HG02885 (cell line): ENCODE measurements around the gene DNAJC6.

ENCODE experiments used
- ATAC-seq: cut with Tn5 transposase; IDR thresholded peaks from one replicate; pipeline ENCODE4 v1.9.1; 2021; ENCODE audit warnings: mild to moderate bottlenecking; ENCODE audit not compliant: unreplicated experiment, poor library complexity

The DNAJC6 gene

DNA sequence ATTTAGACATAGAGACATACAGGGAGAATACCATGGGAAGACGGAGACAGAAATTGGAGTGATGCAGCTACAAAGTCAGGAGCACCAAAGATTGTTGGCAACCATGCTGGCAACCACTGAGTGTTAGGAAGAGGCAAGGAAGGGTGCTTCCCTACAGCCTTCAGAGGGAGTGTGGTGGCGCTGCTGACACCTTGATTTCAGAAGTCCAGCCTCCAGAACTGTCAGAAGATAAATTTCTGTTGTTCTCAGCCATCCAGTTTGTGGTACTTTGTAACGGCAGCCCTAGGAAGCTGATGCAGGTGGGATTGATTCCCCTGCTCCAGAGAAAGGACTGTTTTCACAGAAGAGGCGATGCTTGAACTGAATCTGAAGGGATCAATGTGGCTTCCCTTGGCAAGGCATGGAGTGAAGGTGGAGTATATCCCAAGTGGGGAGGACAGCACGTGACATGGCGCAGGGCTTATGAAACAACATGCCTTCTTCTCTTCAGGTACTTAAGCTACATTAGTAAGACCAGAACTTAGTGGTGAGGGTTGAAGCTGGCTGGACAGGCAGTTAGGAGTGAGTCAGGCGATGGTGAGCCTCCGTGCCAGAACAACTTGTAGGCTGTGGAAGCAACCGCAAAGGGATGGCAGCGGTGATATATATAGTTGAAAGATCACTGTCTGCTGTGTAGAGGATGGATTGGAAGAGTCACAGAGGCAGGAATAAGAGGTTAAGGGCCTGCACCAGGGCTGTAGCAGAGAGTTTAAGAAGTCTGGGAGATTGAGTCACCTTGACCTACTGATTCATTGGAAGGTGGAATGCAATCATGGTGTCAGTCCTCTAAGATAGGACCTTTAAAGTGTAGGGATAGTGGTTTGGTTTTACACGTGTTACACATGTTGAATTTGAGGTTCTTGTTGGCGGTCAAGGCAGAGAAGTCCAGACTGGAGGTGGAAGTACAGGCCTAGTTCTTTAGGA, 113.2 kb downstream of the DNAJC6 start:
- no peak for ATAC-seq

DNA sequence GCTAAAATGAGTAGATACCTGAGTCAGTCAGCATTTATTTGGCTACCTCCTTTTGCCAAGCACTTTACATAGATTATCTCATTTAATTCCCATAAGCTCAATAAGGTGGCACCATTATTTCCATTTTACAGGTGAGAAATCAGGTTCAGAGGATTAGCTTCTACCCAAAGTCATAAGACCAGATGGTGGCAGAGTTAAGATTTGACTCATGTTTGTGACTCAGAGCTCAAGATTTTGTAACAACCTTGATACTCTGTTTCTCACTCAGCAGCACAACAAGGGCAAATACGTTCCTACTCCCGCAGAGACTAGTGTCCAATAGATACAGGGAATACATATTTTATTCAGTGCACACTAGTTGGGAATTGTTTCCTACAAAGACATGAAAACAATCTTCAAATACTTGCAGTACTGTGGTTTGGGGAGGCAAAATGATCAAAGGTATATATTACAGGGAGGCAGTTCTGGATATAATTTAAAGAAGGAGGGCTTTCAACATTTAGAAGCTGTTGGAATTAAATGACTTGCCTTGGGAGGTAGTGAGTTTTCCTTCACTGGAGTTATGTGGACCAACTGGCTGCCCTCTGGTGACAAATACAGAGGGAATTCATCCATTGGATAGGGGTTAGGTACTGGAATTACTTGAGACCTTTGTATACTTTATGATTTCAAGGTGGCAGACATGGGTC, 114.7 kb downstream of the DNAJC6 start:
- no peak for ATAC-seq

DNA sequence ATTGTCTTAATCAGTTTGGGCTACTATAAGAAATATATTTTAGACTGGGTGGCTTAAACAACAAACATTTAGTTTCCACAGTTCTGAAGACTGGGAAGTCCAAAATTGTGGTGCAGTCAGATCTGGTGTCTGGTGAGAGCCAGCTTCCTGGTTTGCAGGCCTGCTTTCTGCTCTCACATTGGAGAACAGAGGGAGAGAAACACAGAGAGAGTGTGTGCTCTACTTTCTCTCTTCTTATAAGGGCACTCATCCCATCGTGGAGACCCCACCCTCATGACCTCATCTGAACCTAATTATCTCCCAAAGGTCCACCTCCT, 115.2 kb downstream of the DNAJC6 start:
- ATAC-seq, result no peak

DNA sequence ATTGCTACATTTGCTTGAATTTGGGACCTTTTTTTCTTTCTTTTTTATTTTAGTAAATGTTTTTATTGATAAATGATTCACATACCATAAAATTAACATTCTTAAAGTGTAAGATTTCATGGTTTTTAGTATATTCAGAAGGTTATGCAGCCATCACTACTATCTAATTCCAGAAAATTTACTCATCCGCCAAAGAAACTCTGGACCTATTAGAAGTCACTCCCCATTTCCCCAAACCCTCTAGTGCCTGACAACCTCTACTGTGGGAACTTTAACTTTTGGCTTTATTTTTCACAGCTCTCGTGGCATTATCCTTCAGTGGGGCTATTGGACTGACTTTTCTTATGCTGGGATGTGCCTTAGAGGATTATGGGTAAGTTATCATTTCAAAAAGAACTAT, 115.7 kb downstream of the DNAJC6 start:
- no peak for ATAC-seq

DNA sequence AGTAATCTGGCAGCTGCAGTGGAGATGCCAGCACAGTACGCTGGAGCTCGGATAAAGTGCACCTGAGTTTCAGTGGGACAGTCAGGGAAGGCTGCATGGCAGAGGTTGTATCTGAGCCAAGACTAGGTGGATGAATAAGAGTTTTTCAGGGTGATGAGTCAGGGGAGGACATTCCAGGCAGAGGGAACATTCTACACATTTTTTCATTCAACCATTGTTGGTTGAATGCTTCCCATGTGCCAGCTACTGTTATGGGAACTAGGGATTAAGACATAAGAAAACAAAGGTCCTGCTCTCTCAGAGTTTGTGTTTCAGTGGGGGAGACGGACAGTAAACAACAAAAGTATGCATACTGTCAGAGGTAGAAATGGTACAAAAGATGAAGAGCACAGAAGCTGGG, 116.4 kb downstream of the DNAJC6 start:
- ATAC-seq, result no peak

DNA sequence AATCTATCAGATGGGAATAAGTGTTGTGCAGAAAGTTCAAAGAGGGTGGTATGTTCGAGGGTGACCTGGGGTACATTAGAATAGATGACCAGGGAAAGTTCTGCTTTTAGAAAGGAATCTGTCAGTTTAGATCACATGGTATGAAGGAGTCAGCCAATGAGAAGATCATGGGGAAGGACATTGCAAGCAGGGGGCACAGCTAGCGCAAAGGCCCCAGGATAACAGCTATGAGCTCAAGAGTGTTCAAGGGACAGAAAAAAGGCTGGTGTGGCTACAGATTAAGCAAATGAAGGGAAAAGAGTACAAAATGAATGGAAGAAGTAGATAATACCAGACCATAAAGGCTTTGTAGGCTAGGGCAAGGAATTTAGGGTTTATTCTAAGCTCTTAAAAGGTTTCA, 119.7 kb downstream of the DNAJC6 start:
- no peak for ATAC-seq

DNA sequence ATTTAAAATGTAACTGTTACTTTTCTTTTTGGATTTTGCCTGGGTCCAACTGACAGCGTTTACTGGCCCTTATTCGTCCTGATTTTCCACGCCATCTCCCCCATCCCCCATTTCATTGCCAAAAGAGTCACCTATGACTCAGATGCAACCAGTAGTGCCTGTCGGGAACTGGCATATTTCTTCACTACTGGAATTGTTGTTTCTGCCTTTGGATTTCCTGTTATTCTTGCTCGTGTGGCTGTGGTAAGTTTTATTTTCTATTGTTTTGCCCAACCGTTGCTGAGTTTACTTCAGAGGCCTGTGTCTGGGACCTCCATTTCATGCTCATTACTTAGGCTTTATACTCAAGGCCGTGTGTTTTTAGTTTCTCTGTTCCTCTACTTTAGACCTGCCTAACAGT, 120.5 kb downstream of the DNAJC6 start:
- ATAC-seq, result no peak

DNA sequence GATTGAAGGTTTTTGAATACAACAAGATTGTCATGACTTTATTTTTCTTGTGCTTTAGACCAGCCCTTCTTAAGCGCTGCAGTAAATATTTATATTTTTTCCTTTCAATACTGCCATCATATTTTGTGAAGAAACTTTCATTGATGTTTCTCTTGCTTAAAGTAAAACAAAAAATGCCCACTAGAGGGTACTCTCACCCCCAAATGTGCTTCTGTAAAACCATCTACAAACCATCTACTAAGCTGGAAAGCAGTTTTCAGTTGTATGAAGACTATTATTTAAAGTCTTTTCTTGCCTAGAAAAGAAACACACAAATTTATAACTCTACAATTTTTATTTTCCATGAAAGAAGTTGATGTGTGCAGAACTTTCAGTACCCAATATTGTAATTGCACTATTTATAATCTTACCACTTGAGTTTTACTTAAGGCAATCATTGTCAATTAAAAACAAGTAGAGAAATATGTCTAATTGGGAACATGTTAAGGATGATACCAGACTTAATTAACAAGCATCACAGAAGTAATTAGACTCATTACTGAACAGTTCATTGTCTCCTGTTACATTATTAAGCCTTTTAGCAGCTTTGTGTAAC, 121.9 kb downstream of the DNAJC6 start:
- ATAC-seq, result peak; percentile 60

DNA sequence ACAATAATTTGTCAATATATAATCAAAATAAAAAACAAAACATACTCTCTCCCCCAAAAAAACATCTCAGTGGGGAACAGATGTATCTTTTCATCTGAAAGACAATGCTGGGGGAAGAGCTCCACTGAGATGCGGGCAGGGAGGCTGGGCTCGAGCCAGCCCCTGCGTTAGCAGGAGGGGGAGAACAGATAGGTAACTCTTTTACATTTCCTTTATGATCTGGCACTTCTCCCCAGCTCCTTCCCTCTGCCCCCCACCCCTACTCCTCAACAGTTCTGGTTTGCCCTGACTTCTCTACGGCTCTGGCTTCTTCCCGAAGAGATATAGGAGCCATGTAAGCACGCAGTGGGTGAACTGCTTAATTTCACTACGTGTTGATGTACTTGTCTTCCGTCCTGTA, 123.6 kb downstream of the DNAJC6 start:
- no peak for ATAC-seq

DNA sequence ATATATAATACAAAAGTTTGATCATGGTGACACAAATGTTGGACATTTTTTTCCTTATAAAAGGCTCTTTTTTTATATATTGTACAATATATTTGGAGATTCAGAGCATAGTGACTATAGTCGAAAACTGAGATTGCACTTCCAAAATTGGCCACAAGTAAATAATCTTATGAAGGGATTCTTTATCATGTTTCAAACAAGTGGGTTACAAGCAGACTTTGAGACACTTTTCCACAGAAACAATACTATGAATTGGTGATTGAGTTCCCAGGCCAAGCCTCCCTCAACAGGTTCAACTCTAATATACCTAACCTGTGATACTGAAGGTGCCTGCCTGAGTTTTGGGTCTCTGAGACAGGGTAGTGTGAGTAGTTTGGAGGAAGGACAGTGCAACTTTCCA, 124.9 kb downstream of the DNAJC6 start:
- ATAC-seq, result no peak

DNA sequence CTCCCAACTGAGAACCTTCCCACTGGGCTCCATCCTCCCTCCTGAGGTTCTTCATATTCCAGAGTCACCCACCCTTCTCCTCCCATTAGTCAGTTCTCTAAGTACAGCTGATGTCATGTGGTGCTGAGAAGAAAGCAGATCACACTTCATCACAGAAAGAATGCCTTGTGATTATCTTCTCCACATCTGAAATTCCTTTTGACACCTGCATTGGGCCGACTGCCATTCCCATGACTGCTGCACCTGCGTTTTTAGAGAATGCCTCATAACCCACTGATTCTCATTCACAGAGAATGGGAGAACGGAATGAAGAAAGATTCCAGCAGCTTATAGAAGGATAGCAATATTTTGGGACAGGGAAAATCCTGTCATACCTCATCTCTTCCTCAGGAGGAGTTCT, 125.4 kb downstream of the DNAJC6 start:
- ATAC-seq, result no peak

DNA sequence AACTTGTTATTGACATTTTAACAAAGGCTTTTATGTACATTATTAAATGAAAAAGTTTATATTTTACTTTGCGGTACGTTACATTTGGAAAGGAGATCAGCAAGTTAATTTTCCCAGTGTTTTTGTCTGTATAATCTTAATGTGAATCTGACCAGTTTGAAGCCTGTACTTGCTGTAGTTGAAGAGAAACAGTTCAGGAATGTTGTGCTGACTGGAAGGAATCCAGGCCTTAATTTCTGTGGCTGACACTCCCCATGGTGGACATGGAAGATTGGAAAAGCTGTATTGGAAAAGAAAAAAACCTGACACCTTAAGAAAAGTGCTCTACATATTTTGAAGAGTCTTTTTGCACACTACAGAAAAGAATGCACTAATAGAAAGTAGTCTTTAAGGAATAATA, 126.6 kb downstream of the DNAJC6 start:
- no peak for ATAC-seq

DNA sequence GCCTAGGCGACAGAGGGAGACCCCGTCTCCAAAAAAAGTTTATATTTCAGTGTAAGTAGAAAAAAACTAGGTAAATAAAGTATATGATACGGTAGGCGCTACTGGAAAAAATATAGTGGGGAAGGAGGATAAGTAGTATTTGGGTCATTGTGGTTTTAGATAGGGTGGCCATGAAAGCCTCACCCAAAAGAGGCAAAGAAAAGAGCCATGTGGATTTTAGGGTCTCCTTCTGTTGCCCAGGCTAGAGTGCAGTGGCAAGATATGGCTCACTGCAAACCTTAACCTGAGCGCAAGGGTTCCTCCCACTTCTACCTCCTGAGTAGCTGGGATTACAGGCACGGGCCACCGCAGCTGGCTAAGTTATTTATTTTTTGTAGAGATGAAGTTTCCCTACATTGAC, 128.3 kb downstream of the DNAJC6 start:
- ATAC-seq, result no peak

DNA sequence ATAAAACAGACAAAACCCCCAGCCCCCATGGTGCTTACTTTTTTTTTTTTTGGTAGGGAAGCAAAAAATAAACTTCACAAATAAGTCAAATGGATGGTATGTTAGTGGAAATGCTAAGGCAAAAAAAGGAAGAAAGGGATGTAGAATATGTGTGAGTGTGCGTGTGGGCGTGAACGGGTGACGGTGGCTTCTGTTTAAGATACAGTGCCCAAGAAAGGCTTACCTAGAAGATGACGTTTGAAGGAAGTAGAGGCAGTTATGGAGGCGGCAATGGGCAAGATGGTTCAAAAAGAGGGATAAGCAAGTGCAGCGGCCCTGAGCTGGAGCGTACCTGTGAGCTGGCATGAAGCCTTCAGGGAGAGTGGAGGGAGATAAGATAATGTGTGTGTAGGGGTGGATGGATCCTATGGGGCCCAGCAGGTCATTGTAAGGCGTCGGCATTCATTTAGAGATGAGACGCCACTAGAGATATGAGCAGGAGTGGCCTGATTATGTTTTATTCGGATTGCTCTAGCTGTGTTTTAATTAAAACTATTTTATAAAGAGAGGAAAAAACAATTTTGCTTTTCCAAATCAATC, 131.1 kb downstream of the DNAJC6 start:
- no peak for ATAC-seq

DNA sequence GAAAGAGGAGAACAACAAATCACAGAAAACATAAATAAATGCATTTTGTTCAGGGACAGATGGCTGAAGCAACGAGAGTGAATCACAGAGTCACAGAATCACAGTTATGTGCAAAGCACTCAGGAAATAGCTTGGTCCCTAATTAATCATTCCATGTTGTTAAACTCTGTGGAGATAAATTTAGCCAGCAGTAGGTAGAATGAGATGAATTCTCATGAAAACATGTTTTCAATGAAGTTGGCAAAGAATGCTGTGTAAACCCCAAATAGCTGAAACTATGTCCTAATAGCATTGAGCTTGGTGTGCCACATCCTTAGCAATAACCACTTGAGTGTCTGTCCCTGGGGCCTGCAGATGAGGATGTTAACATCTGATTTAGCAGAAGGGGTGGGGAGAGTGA, 131.6 kb downstream of the DNAJC6 start:
- no peak for ATAC-seq

DNA sequence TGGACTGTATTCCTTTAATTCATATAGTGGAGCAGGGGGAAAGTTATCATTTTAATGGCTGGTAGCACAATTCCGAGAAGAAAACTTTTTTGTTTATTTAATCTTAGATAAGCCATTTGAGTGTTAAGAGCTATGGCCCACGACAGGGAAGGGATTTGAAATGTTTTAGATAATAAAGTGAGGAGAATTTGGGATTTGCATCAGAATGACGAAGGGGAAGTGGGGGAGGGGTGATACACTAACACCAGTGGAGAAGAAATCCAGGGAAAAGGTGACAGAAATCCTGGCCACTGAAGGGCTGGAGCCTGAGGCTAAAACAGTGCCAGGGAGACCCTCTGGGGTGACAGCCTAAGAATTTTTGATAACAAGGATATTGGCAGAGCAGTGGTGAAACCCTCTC, 132.1 kb downstream of the DNAJC6 start:
- no peak for ATAC-seq

DNA sequence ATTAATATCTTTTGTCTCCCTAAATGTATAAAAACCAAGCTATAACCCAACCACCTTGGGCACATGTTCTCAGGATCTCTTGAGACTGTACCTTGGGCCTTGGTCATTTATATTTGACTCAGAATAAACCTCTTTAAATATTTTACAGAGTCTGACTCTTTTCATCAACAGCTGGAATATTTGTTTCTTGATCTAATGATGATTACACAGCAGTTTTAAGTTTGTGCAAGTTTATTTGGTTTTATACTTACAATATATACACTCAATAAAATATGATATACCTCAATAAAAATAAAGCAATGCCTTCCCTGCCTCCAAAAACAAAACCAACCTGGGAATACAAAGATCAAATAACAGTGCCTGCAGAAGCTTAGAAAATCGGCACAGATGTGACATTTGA, 133.1 kb downstream of the DNAJC6 start:
- ATAC-seq, result no peak

DNA sequence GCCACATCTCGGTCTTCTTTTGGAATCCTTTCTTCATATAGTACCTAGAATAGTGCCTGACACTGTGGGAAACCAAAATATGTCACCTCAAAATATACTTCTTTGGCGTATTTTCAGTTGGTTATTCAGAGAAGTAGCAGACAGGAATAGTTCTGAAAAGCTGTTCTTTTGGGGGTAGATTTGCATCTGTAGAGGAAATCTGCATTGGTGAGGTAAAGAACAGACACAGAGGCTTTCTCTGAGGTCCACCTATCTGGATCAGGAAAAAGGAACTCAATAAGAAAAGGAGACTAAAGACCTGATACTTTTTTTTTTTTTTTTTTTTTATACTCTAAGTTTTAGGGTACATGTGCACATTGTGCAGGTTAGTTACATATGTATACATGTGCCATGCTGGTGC, 134.3 kb downstream of the DNAJC6 start:
- ATAC-seq, result no peak

DNA sequence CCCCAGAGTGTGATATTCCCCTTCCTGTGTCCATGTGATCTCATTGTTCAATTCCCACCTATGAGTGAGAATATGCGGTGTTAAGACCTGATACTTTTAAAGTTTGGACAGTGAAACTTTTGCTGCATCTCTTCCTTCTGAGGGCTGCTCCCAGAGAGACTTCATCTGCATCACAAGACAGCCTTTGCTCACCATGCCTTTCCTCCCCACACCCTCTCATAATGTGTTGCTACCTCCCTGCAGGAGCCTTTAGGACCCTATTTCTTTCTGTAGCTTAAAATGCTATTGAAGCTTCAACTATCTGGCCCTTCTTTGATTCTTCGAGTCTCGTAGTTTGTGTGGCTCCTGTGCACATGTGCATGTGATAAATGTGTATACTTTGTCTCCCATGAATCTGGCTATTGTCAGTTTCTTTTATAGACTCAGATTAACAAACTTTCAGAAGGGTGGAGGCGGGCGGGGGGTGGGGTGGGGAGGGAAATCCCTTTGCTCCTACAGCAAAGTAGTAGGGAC, 134.8 kb downstream of the DNAJC6 start:
- no peak for ATAC-seq

DNA sequence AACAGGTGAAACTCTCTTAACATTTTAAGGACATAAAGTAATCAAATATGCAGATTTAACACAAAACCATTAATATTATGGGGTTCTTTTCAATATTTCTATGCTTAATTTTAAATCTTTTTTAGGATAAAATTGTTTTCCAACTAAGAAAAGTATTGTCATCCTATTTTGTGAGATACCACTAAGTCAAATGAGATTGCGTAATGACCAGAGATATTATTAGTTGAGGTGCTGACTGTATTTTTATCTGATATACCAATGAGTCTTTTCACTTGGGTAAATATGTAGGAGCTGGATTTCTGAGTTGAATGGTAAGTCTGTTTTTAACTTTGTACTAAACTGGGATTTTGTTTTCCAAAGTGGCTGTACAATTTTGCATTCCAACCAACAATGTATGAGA, 136.5 kb downstream of the DNAJC6 start:
- ATAC-seq, result no peak

DNA sequence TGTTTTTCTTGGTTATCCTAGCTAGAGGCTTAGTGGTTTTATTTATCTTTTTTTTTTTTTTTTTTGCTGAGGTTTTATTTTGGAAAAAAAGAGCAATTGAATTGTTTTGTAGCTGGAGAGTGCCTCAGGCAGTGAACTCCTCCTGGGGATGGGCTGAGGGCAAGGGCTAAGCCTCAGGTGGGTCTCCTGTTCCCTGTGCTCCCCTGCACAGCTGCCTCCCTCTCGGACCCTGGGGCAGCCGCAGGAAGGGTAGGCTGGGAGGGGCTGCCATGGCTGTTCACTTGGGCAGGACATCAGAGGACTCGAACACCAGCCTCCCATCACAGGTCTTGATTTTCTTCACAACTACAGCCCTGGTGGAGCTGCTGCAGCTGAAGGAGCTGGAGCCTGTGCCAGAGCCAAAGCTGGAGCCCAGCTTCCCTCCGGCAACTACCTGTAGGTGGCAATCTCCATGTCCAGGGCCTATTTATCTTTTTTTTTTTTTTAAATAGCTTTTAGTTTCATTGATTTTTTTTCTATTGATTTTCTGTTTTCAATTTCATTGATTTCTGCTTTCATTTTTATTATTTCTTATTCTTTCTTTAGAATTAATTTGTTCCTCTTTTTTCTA, 140.0 kb downstream of the DNAJC6 start:
- ATAC-seq, result no peak
